Heart right ventricle (tissue), 16 donors: ENCODE data around the gene MGLL. TPM values are rescaled to one million over a fixed set of nuclear protein-coding genes. Genes with fewer than 3 reads are reported as not detected.
A peak's percentile ranks its signal among the peaks of the same experiment; 100 is the strongest.

ENCODE experiments used
- ATAC-seq, 8 donors: fragments of 200-7000 bp; cut with Tn5 transposase; one replicate each; pipeline ENCODE4 v1.9.1; 2020; ENCODE audit warnings: mild to moderate bottlenecking in 8 of 8, moderate library complexity in 8 of 8, moderate number of reproducible peaks in 1 of 8
- DNase-seq, 2 donors: peaks; one replicate each; pipeline ENCODE4 v3.0.0-alpha.2; 2020
- H3K27ac ChIP-seq, 10 donors: fragments of 200-600 bp; sonication (generic) in 2 of 10; one replicate each; pipeline versions ENCODE4 v1.5.0 to v1.8.0; 2020 to 2022; ENCODE audit warnings: mild to moderate bottlenecking in 3 of 10
- H3K27me3 ChIP-seq, 7 donors: fragments of 200-600 bp; one replicate each; pipeline ENCODE4 v1.8.0; 2021 to 2022; ENCODE audit warnings: mild to moderate bottlenecking in 2 of 7
- H3K36me3 ChIP-seq, 9 donors: fragments of 200-600 bp; sonication (generic) in 1 of 9; one replicate each; pipeline versions ENCODE4 v1.5.0 to v1.8.0; 2020 to 2022; ENCODE audit warnings: mild to moderate bottlenecking in 2 of 9
- H3K4me1 ChIP-seq, 9 donors: fragments of 200-600 bp; sonication (generic) in 1 of 9; one replicate each; pipeline versions ENCODE4 v1.5.0 to v1.8.0; 2020 to 2022; ENCODE audit warnings: mild to moderate bottlenecking in 4 of 9
- H3K4me3 ChIP-seq, 10 donors: fragments of 200-600 bp; sonication (generic) in 2 of 10; one replicate each; pipeline versions ENCODE4 v1.5.0 to v1.8.0; 2020 to 2022; ENCODE audit warnings: mild to moderate bottlenecking in 7 of 10, moderate library complexity in 2 of 10
- H3K9me3 ChIP-seq, 11 donors: fragments of 200-600 bp in 10 of 11; sonication (generic) in 2 of 11; one replicate each; pipeline versions ENCODE4 v1.5.0 to v1.8.0; 2013 to 2022; ENCODE audit warnings: mild to moderate bottlenecking in 2 of 11, control low read depth in 1 of 11, moderate library complexity in 1 of 11
- WGBS, 2 donors: extraction: QIAGEN DNeasy Blood & Tissue Kit; methylation state at CpG; one replicate each; pipeline ENCODE4 v1.1.7; 2013; ENCODE audit warnings: inconsistent platforms in 1 of 2; 5-methylcytosine and 5-hydroxymethylcytosine counted together
- intact Hi-C, 10 donors: fragments of 100-400 bp; cut with DNase I; formaldehyde crosslinking; loops; one replicate each; pipeline versions ENCODE4 v1.11.1 to v1.14.2; 2022
- polyA plus RNA-seq, 2 donors: library from polyadenylated mRNA; stranded (reverse); fragments of 200-250 nt; gene quantifications; one replicate each; pipeline ENCODE4 v1.2.3, GENCODE V29; 2013
- total RNA-seq, 10 donors: library from RNA; stranded (reverse); fragmentation: NEBNext Ultra II Directional in 3 of 10; extraction: Animal tissue kit (Norgen Biotek cat#: 25700) in 3 of 10; gene quantifications; one replicate each; pipeline versions ENCODE4 v1.2.1 to v1.2.4, GENCODE V29; 2021 to 2023
- TF ChIP-seq, protein P1 (sequence below), 9 donors: fragments of 200-600 bp; sonication (generic) in 2 of 9; IDR thresholded peaks; one replicate each; pipeline versions ENCODE4 v1.5.0 to v1.8.0; 2021 to 2022; ENCODE audit warnings: antibody characterized with exemption in 9 of 9, mild to moderate bottlenecking in 5 of 9, moderate library complexity in 1 of 9
- donor health status: Arrhythmogenic right ventricular cardiomyopathy.
- donor health status: ischemic (EF 13 %, LVEDD 7.1; RV severe dilation, severe dysfunction).
- donor health status: healthy with polysubstance abuse.
- donor health status: DM: no; HTN: yes; CAD: no.
- donor health status: DM: no; HTN: no; CAD: no.
- donor health status: ischemic (EF 25% LVEDD 6.9; RV normal size, moderate dysfunction).
- donor health status: ischemic (EF 25% LVEDD 5.7; RV mildly dilated, moderate dysfunction).
- donor health status: healthy.
- donor health status: DM: yes; HTN: yes; CAD: no.
- donor health status: Ischemic cardiomyopathy.
- donor health status: ischemic (EF 35%, LVEDD 5.7; RV mildly dilated, moderate dysfunction).
- donor health status: nonischemic (EF 11% LVEDD 7.7; RV severe dilation, severe dysfunction).
- donor health status: DM: yes; HTN: yes; CAD: no.
- donor health status: PGD.
- donor health status: ischemic (EF 29% LVEDD 5.4; RV normal size, mild dysfunction).
- donor health status: nonischemic (EF 23%, LVEDD 6.1; RV moderate dilation, normal function).

Gene MGLL
- total and polyA plus RNA-seq, 12 donors = 35.7 to 103 (median 65.2) TPM

DNA sequence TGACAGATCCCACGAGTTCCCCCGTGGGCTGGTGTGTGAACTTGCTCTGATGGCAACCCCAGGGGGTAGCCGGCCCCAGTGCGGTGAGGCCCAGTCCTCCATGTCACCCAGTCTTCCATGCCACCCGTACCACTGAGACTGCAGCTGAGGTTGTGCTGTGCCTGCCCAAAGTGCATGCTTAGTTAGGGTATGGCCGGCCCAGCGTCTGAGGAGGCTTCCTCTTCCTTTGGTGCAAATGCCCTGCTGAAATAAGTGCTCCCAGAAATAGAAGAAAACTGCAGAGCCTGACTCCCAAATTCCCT is 31.5 kb downstream of the MGLL start:
- ATAC-seq = no peak
- peak overlapping the region in 9 of 10 donors; percentile 45 to 91 (median 50) for H3K27ac ChIP-seq
- DNase-seq = no peak
- H3K4me3 ChIP-seq = no peak overlapping the region
- intact Hi-C loops = no loop called here
- no peaks in the 10 kb centered on the region for H3K27me3 ChIP-seq
- peaks cover 0 to 4% (median 0%) of the 10 kb centered on the region in 11 donors for H3K9me3 ChIP-seq
- TF ChIP-seq, protein P1, sequence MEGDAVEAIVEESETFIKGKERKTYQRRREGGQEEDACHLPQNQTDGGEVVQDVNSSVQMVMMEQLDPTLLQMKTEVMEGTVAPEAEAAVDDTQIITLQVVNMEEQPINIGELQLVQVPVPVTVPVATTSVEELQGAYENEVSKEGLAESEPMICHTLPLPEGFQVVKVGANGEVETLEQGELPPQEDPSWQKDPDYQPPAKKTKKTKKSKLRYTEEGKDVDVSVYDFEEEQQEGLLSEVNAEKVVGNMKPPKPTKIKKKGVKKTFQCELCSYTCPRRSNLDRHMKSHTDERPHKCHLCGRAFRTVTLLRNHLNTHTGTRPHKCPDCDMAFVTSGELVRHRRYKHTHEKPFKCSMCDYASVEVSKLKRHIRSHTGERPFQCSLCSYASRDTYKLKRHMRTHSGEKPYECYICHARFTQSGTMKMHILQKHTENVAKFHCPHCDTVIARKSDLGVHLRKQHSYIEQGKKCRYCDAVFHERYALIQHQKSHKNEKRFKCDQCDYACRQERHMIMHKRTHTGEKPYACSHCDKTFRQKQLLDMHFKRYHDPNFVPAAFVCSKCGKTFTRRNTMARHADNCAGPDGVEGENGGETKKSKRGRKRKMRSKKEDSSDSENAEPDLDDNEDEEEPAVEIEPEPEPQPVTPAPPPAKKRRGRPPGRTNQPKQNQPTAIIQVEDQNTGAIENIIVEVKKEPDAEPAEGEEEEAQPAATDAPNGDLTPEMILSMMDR (IDR thresholded peaks at IDR 0.05) = no peak
- peaks cover 0 to 65% (median 0%) of the 10 kb centered on the region in 9 donors for H3K36me3 ChIP-seq
- WGBS, 2 donors = 70 to 76% methylated on average over 7 of the region's 7 CpGs
- H3K4me1 ChIP-seq = peaks cover 39 to 89% (median 75%) of the 10 kb centered on the region in 9 donors

GRCh38 chr3:127789990-127790881 is 32.1 kb downstream of the MGLL start:
- intact Hi-C loops = loop anchor here in 3 of 10 donors (5.0 kb wide), 2 partner anchors 32 to 43 kb away; partner anchors contain the start of gene MGLL (in 3 of the 3)
- 82 to 84% methylated on average over 19 of the region's 19 CpGs for WGBS, 2 donors
- H3K27me3 ChIP-seq = no peaks in the 10 kb centered on the region
- H3K4me3 ChIP-seq = no peak overlapping the region
- DNase-seq = no peak
- no peak for ATAC-seq
- H3K27ac ChIP-seq = peak overlapping the region in 9 of 10 donors; percentile 45 to 91 (median 51)
- TF ChIP-seq, protein P1 (IDR thresholded peaks at IDR 0.05) = no peak
- H3K4me1 ChIP-seq = peaks cover 40 to 95% (median 81%) of the 10 kb centered on the region in 9 donors
- H3K9me3 ChIP-seq = peaks cover 0 to 4% (median 0%) of the 10 kb centered on the region in 11 donors
- H3K36me3 ChIP-seq = peaks cover 0 to 62% (median 0%) of the 10 kb centered on the region in 9 donors

DNA sequence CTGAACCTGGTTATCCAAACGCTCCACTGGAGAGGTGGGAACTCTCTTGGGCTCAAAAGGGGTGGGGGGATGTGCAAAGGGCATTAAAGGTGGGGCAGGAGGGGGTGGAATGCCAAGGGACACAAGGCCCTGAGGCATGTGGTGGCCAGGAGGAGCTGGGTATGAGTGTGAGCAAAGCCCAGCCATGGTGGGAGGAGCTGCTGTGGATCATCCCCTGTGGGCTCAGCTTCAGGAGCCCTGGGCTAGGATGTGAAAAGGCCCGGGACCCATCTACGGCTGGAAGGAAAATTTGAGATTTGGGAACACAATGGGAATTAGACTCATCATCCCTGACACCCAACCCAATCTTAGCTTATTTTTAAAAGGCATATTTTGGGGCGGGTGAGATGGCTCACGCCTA is 33.3 kb downstream of the MGLL start:
- DNase-seq (no peak), ATAC-seq (no peak)
- Histone ChIP-seq H3K27ac (peak overlapping the region in 3 of 10 donors; percentile 67 to 91 (median 68)), H3K4me3 (no peak overlapping the region), H3K9me3 (no peaks in the 10 kb centered on the region), H3K4me1 (peaks cover 45 to 100% (median 89%) of the 10 kb centered on the region in 9 donors), H3K27me3 (no peaks in the 10 kb centered on the region), H3K36me3 (peaks cover 0 to 50% (median 0%) of the 10 kb centered on the region in 9 donors)
- WGBS, 2 donors = 87 to 92% methylated on average over 5 of the region's 5 CpGs
- intact Hi-C loops = loop anchor here in 3 of 10 donors (5.0 kb wide), 2 partner anchors 33 to 42 kb away; partner anchors contain the start of gene MGLL (in 3 of the 3)
- TF ChIP-seq, protein P1 (IDR thresholded peaks at IDR 0.05) = no peak

GRCh38 chr3:127788451-127788909 is 33.8 kb downstream of the MGLL start:
- peak overlapping the region in 7 of 10 donors; percentile 31 to 91 (median 71) for H3K27ac ChIP-seq
- peaks cover 0 to 48% (median 0%) of the 10 kb centered on the region in 9 donors for H3K36me3 ChIP-seq
- 79 to 85% methylated on average over 9 of the region's 9 CpGs for WGBS, 2 donors
- H3K4me1 ChIP-seq = peaks cover 44 to 100% (median 93%) of the 10 kb centered on the region in 9 donors
- TF ChIP-seq, protein P1 (IDR thresholded peaks at IDR 0.05) = no peak
- intact Hi-C loops = loop anchor here in 3 of 10 donors (5.0 kb wide), 2 partner anchors 34 to 41 kb away; partner anchors contain the start of gene MGLL (in 3 of the 3)
- H3K9me3 ChIP-seq = no peaks in the 10 kb centered on the region
- no peak for DNase-seq
- ATAC-seq = no peak
- H3K27me3 ChIP-seq = no peaks in the 10 kb centered on the region
- no peak overlapping the region for H3K4me3 ChIP-seq
